Renal cortex interstitium (tissue), 11 donors: ENCODE results near the gene SAPCD2. TPM values are rescaled to one million over a fixed set of nuclear protein-coding genes. Genes with fewer than 3 reads are reported as not detected.

Experiments
- DNase-seq, 11 donors: peaks; one replicate each; pipeline ENCODE4 v3.0.0-alpha.2; 2013; ENCODE audit warnings: low read depth in 9 of 11, low spot score in 4 of 11; ENCODE audit errors: extremely low read depth in 1 of 11
- polyA plus RNA-seq, 3 donors: library from polyadenylated mRNA; unstranded; fragments of 120-200 nt; gene quantifications; one replicate each; pipeline ENCODE4 v1.2.1, GENCODE V29; 2013; ENCODE audit not compliant: insufficient read length in 3 of 3

Gene SAPCD2
- polyA plus RNA-seq, 3 donors = 6.6 to 9.2 (median 6.8) TPM

DNA sequence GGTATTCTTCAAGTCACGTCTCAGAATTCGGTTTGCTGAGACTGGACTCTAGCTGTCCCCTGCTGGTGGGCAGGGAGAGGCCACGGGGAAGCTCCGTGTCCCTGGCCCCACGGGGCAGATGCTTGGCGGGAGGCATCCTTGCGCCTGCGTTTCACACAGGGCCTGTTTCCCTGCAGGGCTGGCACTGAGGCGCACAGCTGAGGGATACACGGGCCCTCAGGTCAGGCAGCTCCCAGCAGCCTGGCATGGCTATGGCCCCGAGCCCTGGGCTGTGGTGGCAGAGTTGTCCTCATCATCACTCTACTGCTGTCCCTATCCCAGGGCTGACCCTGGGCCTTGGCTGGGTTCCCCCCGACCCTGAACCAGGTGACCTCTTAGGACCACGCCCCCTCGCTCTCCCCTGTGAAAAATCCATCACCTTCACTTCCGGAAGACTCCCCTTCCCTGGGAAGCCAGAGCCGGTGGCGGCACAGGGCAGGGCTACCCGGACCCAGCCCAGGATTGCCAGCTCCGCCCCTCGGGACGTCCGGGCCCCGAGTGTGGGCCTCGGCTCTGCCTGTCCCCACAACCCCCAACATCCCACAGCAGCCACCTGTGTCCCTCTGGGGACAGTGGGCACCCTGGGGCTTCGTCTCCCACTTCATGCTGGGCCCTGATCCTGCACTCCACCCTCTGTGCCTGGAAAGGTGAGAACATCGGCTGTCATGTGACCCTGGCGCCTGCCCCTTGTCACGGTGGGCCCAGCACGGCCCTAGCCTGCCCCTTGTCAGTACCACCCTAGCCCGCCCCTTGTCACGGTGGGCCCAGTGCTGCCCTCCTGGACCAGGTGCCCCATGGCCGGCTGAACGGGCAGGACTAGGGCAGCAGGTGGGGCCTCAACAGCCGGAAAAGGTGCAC, 39.1 kb upstream of the SAPCD2 start:
- no peak for DNase-seq

GRCh38 chr9:137108608-137109249, 38.4 kb upstream of the SAPCD2 start:
- DNase-seq = no peak

- no peak for DNase-seq
These were observed 37.6 kb upstream of the SAPCD2 start for GRCh38 chr9:137107982-137108381.

DNA sequence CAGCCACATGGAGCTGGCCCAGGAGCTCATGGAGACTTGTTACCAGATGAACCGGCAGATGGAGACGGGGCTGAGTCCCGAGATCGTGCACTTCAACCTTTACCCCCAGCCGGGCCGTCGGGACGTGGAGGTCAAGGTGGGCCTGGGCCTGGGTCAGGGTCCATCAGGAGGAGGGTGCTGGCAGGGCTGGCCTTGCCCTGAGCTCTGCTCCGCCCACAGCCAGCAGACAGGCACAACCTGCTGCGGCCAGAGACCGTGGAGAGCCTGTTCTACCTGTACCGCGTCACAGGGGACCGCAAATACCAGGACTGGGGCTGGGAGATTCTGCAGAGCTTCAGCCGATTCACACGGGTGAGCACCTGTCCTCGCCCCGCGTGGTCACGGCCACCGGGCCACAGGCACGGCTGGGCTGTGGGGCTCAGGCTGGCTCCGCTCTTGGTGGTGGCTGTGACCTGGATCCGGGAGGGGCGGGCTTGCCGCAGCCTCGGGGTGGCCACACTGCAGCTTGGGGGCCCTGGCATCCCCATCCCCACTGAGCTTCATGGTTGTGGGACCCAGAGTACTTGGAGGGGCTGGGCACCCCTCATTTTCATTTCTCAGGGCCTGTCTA, 37.1 kb upstream of the SAPCD2 start:
- no peak for DNase-seq

GRCh38 chr9:137106662-137107250, 36.4 kb upstream of the SAPCD2 start:
- DNase-seq = no peak

GRCh38 chr9:137105814-137106661, 35.7 kb upstream of the SAPCD2 start:
- no peak for DNase-seq

DNA sequence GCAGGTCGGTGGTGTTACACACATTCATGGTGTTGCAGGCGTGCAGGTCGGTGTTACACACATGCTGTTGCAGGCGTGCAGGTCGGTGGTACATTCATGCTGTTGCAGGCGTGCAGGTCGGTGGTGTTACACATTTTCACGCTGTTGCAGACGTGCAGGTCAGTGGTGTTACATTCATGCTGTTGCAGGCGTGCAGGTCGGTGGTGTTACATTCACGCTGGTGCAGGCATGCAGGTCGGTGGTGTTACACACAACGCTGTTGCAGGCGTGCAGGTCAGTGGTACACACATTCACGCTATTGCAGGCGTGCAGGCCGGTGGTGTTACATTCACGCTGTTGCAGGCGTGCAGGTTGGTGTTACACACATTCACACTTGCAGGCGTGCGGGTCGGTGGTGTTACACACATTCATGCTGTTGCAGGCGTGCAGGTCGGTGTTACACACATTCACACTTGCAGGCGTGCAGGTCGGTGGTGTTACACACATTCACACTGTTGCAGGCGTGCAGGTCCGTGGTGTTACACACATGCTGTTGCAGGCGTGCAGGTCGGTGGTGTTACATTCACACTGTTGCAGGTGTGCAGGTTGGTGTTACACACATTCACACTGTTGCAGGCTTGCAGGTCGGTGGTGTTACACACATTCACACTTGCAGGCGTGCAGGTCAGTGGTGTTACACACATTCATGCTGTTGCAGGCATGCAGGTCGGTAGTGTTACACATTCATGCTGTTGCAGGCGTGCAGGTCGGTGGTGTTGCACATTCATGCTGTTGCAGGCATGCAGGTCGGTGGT, 33.0 kb upstream of the SAPCD2 start:
- DNase-seq = no peak

DNA sequence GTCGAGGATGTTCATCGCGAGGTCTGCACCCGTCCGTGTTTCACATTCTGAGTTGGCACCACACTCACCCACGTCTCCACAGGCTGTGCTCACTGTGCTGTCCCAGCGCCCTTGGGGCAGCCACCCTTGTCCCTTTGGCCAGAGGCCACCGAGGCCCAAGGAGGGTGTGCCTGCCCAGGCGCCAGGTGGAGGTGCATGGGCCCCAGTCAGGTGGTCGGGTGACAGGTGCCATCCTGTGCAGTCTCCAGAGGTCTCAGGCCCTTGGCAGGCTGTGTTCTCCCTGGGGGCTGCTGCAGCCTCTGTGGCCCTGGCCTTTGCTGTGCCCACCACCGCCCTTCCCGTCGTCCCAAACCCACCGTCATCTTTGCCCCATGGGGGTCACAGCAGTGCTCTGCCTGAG, 28.9 kb upstream of the SAPCD2 start:
- DNase-seq = no peak

- DNase-seq = no peak
These were observed 27.6 kb upstream of the SAPCD2 start for GRCh38 chr9:137097761-137098462.

- no peak for DNase-seq
These were observed 26.6 kb upstream of the SAPCD2 start for GRCh38 chr9:137096785-137097546.

GRCh38 chr9:137095664-137096517, 25.5 kb upstream of the SAPCD2 start:
- DNase-seq = no peak

DNA sequence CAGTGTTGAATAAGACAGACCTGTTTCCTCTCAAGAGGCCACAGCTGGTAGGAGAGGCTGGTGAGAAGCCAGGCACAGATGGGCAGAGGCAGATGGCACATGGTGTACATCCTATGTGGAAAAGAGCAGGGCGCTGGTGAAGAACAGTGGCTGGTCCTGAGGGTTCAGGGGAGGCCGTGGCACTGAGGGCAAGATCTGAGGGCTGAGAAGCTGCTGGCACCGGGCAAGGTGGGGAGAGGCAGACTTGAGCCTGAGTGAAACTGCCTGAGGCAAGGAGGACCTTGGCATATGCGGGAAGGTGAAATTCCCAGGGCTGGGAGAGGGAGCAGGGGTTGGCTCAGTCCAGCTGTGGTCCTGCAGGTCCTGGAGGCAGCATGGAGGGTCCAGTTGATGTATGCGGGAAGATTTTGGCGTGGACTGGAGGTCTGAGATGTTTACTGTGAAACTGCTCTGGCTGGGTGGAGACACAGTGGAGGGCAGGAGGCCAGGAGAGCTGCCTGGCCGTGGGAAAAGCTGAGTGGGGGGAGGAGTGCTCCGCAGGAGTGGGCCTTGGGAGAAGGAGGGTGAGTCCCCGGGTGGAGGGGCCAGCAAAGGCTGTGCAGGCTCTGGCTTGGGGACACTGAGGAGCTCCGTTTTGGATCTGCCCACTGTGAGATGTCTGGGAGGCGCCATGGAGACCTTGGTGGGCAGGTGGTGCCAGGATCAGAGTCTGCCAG, 19.0 kb upstream of the SAPCD2 start:
- DNase-seq = no peak

GRCh38 chr9:137088121-137088520, 17.8 kb upstream of the SAPCD2 start:
- DNase-seq = no peak

DNA sequence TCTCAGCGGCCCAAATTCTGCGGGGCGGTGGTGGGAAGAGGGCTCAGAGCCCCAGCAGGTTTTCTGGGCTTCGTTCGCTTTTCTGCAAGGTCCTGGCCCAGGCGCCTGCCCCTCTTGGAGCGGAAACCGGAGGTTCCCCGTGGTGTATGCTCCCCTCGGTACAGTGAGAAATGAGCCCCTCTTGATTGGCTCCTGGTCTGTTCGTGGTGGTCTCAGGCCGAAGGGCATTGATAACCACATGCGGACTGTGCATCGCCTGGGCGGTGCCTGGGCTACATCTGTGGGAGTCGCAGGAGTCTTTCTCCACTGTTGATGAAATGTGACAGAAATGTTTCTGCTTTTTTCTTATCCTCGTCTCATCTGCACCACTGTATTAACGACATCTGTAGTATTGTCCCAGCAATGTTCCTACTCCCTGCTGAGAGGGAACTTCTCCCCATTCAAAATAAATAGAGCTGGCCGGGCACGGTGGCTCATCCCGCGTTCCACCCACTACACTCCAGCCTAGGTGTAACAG, 17.1 kb upstream of the SAPCD2 start:
- no peak for DNase-seq
